WI38 (cell line): ENCODE data around the gene HEBP2.

Experiments used
- H3K4me3 ChIP-seq: 2 replicates; pipeline ENCODE4 v1.5.1; 2011; ENCODE audit warnings: low read depth, mild to moderate bottlenecking, control low read depth, low read length
- CTCF ChIP-seq: IDR thresholded peaks from 2 replicates; pipeline ENCODE4 v1.5.1; 2012; ENCODE audit warnings: low read depth, mild to moderate bottlenecking, control low read depth, low read length

HEBP2 gene

GRCh38 chr6:138406443-138406842 is 2.4 kb downstream of the HEBP2 start:
- TF ChIP-seq CTCF = no peak
- no peak overlapping the region for H3K4me3 ChIP-seq

- no peak overlapping the region for H3K4me3 ChIP-seq
- TF ChIP-seq CTCF = no peak
Observed at GRCh38 chr6:138410048-138410735, 6.2 kb downstream of the HEBP2 start.

GRCh38 chr6:138410972-138411880 is 7.2 kb downstream of the HEBP2 start:
- H3K4me3 ChIP-seq = no peak overlapping the region
- TF ChIP-seq CTCF = no peak

GRCh38 chr6:138415125-138415524 is 11.1 kb downstream of the HEBP2 start:
- TF ChIP-seq CTCF = no peak
- no peak overlapping the region for H3K4me3 ChIP-seq

GRCh38 chr6:138416206-138416605 is 12.2 kb downstream of the HEBP2 start:
- no peak for TF ChIP-seq CTCF

GRCh38 chr6:138417493-138418117 is 13.6 kb downstream of the HEBP2 start:
- TF ChIP-seq CTCF = no peak
- H3K4me3 ChIP-seq = no peak overlapping the region

More at GRCh38 chr6:138416206-138416605, 12.2 kb downstream of the HEBP2 start:
- H3K4me3 ChIP-seq = no peak overlapping the region
